ENCODE results near the gene GLIS1.

GLIS1 gene

DNA sequence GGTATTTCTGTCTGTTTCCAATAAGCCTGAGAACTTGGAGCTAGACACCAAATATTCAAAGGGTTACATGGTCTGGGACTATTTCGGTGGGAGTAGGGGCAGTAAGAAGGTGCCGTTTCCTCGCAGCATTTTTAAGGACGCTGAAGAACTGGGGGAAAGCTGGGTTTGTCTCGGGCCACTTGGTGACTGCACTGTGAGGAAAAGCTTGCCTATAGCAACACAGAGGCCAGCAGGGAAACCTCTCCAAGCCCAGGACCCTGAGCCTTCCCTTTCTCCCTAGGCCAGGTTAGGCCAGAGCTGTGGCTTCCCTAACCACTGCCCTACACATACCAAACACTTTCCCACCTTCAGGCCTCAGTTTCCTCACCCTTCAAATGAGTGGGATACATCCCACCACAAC lies 3.3 kb downstream of the GLIS1 start:
- DNase-seq = no peak

DNA sequence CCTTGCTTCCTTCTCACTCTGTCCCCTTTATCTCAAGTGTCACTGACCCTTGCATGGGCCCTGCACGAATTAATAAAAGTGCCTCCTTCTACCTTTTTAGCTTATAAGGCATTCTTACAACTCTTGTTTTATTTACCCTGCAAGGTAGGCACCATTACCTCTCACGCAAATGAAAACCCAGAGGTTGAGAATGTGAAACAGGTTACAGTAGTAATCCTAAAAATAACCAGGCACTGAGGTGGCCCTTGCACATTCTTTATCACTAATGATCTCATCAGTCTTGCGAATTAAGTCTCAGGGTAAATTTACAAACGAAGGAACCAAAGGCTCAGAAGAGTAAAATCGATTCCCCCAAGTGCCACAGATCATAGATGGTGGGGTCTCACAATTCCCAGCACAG lies 3.7 kb downstream of the GLIS1 start:
- no peak for DNase-seq

DNA sequence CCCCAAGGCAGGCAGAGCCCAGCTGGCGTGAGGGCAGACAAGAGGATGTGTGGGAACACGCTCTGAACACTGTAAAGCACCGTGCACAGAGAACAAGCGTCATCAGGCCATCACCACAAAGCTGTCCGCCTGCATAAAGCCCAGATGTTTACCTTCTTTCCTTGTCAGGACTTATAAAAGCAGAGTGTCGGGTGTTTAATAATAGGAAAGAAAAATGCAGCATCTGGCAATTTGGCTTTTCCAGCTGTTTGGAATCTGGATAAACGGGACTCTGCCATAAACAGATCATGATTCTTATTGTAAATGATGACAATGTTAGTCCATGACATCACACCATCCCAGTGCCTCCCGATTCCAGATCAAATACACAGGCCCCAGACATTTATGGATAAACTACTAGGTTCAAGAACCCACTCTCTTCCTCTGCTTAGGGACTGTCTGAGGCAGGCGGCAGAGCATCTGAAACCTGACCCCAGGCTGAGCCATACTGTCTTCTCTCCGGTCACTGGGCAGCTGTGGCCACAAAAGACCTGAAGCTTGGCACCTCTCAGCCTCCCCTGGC lies 4.2 kb downstream of the GLIS1 start:
- no peak for DNase-seq

DNA sequence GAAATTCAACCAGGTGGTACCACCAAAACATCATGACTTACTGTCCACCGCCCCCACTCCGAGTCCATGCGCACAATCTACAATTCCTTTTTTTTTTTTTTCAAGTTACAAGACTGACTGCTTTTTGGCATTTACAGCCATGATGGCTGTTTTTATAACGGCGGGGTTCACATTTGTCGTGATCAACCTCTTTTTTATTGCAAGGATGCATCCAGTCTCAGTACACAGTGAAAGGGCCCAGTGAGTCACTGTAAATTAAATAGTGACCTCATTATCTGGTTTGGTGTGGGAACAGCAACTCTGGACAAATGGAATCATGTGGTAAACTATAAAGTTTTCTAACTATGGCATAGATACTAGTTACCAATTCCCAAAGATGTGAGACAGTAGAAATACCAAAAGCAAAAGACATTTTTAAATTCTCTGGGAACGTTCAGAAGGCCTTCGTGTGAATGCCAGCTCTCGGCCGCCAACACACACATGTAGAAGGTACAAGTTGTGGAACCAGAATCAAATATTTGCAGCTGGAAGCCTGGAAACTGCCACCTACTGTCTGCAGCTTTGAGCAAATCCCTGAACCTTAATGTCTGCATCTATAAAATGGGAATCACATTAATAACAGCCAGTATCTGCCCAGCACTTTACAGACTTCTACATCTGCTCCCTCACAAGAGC lies 4.9 kb downstream of the GLIS1 start:
- DNase-seq = no peak

DNA sequence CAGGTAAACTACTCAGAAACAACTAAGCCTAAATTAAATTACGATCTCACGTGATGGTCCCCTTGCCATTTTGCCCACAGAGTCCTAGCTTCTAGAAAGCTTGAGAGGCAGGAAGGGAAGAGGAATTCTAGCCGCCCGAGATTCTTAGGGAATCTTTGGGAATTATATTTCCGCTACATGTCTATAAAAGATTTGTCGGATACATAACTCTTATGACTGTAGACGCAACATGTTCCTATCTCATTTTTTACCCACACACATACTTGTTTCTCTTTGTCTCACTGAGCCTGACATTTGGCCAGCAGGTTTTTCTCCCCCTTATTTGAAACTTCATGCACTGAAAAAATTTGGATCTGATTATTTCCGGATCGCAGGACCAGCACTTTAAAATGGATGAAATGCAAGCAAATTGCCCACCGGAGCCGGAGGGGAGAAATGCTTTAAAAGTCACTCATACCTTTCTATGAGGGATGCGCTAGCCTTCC lies 5.5 kb downstream of the GLIS1 start:
- no peak for DNase-seq

DNA sequence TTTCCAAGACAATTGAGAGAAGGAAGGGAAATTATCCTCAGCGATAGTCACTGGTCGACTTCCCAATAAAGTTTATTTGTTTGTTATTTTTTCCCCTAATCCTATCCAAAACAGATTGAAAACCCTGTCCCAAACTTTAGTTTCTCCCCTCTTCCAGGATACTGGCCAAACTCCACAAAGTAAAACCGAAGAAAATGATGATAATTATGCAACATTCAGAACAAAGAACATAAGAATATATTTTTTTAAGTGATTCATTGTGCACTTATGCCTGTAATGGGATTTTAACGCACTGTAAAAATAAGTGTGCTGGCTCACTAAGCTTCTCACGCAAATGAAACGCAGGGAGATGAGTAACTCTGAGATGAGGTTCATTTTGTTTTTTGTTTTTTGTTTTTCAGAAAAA lies 6.0 kb downstream of the GLIS1 start:
- DNase-seq = no peak

DNA sequence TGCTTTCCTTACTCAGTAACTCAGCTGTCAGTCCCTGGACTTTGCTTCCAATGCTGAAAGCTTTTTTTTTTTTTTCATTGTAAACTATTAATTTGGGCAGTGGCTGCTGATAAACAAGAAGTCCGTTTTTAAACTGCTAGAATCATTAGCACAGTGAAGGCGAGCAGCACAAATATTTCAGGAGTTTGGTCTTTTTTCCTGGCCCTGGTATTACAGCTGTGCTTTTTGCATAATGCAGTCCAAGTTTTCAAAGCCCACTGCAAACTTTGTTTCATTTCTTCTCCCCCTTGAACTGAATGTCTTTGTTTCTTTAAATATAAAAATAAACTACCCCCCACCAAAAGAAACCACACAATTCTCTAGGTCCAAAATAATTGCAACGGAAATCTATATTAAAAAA lies 6.6 kb downstream of the GLIS1 start:
- no peak for DNase-seq

DNA sequence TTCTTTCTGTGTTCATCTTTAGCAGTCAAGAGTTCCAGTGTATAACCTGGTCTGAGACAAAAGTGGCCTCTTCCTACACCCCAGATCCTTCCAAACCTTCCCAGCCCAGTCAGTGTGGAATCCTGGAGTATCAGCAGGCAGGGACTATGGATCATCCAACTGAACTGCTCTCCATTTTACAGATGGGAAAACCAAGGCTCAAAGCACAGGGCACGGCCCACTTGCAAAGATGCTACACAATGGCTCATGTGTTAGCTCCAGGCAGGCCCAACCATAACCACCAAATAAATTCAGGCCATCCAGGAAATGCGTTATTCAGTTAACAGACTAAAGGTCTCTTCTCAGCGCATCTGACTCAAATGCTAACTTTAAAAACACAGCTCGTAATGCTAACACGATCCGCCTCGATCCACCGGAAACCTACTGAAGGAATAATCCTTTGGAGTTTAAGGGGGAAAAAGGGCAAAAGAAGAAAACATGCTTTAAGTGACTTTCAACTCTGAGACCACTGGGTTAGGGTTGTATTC lies 7.1 kb downstream of the GLIS1 start:
- DNase-seq = no peak

DNA sequence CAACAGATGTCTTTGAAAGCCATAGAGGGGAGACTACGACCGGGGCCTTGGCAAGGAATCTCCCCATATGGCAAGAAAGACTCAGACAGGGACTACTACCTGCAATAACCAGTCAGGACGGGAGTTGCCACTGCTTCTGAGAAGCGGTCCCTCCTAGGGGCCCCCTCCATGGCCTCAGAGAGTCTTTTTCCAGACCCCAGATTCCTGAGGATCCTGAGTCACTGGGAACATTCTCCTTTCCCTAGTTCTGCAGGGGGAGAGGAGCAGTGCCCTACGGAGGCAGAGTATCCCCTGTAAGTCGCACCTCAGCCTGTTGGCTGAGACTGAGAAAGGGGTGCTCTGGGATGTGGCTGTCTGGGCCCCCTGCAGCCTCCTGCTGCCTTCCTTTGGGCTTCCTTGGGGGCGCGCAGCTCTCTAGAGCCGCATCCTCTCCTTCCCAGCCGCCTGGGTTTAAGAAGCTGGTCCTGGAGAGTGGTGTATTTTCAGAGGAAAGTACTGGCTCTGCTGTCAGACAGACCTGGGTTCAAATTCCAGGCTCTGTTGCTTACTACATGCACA lies 7.8 kb downstream of the GLIS1 start:
- DNase-seq = no peak

DNA sequence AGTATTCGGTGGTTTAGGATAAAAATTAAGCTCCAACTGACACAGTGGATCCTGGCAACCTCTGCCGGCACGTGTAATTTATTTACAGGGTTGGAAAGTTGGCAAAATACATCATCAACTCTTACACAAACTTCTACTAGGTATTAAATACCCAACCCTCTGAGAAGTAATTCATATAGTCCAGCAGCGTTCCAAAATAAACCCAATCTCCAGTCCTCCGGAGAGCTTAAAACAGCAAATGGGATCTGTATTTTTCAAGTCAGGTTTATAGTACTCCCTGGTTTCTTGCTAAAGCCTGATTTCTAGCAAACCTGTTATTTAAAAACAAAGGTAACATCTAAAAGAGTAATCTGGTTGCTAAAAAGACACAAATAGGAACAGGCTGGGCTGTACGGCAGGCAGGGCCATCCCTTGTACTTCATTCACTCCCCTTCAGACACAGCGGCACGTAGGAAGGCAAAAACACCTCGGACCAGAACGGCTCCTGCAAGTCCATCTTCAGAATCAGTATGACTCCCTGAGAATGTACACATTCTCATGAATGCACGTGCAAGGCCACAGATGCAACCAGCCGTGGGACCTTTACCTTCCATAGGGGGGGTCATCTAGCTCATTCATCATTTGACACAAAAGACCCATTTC lies 8.6 kb downstream of the GLIS1 start:
- DNase-seq = no peak

DNA sequence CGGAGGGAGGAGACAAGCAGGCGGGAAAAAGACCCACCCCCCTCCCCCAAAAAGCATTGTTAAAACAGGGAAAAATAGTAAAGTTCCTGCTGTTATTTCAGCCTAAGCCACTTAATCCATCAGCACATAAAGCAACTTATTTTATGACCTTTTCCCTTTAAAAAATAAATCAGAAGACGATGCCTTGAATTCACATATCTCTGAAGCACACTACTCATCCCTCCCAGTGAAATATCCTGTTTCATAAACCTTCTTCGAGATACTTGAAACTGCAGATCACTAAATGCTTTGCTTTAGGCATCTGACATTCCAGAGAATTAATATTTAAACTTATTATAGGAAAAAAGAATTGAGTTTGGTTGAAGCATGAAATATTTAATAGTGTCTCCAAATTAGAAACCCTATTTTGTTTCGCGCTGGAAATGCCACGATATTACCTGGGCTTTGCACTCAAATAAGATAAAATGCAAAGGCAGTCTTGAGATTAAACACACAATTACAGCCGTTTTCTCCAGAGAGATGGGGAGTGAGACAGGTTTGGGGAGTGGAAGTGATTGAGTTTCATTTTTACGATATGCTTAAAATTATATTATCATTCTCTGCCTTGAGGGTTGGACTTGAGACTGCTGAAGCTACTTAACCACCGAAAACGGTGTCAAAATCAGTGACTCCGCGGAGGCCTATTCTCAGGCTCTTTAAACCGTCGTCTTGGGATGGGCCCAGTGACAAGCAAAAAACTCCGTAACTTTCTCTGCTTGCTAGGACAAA lies 9.3 kb downstream of the GLIS1 start:
- DNase-seq = no peak

DNA sequence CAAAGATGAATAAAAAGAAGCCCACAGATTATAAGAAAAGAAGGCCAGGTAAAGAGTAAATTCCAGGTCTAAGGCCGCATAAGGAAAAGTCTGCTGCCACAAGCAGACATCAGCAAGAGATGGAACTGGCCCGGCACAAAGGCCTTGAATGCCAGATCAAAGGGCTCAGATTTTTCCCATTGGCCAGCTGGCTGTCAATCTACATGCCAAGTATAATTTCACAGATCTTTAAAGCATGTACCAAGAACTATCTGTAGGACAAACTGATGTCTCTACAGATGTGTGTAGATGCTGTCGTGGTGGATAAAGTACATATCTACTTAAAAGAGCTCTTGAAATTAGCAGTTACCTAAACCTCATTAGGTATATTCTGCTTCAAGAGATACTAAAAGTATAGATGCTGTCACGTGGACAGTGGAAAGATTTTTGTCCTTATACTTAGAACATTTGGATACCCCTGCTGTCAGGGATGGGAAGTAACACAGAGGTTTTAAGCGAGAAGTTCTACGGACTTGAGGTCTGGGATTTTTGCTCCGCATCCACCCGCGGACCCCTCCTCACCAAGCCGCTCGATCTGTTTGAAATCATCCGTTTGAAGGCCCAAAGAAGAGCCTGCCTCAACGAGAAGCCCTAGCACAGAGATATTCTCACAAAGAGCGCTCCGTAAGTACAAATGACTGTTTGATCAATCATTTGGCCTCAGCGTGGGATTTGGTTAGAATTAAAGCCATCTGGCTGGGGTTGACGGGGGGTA lies 10.1 kb downstream of the GLIS1 start:
- no peak for DNase-seq

DNA sequence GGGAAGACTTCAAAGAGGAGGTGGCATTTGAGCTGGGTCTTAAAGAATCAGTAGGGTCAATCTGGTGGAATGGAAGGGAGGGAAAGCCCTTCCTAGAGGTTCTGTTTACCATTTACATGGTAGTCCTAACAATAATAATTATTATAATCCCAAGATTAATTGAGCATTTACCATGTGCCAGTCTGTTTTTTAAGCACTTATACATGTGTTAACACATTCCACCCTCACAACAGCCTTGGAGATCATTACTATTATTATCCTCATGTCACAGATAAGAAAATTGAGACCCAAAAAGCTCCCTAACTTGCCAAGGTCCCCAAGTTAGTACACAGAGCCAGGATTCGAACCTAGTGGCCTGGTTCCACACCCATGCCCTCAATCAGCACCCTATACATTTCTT lies 10.8 kb downstream of the GLIS1 start:
- no peak for DNase-seq

DNA sequence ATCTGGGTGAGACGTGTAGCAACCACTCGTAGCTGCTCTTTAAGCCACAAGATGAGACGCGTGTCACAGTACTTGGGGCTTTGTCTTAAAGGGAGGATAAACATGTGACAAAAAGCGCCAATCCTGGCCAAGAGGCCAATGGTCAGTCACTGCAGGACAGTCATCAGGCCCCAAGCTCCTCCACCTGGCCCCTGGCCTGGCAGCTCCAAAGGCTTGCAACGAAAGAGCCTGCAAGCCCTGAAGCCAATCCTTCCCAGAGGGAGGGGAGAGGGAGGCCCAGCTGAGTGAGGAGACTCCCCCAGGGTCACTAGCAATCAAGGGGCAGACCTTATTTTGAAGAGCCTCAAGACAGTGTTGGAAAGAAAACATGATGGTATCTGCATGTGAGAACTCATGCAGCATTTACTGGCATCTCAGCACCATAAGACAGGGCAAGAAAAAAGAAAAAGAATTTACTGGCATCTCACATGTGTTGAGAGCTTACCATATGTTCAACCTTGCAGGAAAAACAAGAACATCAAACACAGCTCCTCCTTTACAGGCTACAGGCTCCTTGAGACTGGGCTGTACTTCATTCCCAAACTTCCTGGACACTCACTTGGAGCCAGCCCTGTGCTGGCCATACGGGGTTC lies 11.4 kb downstream of the GLIS1 start:
- DNase-seq = no peak

DNA sequence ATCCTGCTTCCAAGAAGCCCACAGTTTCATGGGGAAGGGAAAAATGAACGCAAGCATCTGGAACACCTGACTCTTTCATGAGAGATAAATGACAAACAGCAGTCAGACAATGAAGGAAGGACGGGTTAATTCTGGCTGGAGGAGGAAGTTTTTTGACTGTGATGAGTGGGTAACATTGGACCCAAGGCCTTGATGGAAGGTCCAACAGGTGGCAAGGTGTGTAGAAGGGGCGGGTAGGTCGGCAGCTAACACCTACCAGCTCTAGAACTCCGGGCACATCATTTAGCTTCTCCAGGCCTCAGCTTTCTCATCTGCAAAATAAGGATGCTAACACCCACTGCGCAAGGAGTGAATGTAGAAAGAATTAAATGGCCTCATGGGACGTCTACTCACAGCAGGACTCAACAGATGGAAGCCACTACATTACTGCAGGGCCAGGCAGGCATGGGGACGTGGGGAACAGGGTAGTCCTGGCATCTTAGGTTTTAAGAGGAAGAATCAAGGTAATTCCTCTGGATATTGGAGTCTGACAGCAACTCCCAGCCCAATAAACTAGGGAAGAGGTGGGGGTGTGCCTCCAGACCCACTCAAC lies 12.9 kb downstream of the GLIS1 start:
- DNase-seq = no peak

DNA sequence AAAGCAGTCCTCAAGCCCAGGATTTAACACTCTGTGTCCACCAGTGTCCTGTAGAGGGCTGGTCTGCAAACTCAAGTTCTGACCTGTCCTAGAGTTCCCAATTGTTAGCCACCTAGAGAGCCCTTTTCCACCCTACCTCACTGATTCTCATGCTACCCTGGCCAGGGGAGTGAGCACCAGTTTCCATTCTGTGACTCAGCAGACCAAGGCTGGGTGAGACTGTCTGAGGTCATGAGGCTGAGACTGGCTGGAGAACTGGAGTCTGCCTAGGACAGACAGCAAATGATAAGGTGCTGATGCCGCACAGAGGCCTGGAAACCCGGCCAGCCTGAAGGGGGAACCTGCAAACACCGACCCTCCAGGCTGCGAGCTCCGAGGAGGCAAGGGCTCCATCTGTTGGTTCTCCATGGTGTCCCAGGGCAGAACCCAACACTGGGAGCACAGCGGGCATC lies 13.7 kb downstream of the GLIS1 start:
- DNase-seq = no peak

DNA sequence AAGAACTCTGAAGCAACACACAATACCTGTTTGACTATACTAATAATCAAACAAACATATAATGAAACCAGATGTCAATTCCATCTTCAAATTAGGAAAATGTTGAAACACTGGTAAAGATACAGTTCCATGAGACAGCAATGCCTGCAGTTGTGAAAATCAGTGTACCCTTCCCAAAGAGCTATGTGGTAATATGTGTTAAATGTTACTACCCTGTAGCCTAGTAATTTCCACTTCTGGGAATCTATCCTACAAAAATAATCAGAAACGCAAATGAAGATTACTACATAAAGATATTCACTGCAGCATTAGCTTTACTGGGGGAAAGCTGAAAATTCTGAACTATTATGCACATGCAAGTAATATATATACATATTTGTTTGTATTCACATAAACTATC lies 16.9 kb downstream of the GLIS1 start:
- no peak for DNase-seq

DNA sequence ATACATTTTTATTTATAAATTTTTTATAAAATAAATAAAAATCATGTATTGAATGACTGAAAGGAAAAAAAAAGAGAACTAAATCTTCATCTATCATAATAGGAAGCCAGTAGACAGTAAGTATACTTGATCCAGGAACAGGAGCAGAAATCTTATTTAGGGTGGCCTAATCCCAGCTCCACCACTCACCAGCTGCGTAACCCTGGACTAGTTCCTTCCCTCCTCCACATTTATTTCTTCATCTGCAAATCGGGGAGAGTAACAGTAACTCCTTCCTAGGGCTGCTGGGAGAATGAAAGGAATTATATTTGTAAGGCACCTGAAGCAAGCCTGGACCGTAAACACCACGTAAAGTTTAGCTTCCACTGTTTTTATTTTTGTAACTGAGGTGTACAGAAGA lies 17.9 kb downstream of the GLIS1 start:
- no peak for DNase-seq

DNA sequence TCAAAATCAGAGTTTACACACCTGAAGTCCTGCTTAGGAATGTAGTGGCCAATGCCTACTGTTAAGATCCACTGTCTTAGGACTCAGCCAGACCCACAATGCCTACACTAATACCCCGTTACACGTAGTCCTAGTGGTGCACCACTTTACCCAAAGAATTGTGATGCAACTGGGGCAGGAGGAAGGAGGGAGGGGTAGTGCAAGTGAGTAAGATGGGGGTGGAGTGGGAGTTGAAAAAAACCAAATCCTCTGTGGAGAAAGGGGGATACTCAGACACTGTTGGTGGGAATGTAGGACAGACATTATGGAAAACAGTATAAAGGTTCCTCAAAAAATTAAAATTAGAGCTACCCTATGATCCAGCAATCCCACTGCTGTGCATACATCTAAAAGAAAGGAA lies 19.5 kb downstream of the GLIS1 start:
- no peak for DNase-seq

DNA sequence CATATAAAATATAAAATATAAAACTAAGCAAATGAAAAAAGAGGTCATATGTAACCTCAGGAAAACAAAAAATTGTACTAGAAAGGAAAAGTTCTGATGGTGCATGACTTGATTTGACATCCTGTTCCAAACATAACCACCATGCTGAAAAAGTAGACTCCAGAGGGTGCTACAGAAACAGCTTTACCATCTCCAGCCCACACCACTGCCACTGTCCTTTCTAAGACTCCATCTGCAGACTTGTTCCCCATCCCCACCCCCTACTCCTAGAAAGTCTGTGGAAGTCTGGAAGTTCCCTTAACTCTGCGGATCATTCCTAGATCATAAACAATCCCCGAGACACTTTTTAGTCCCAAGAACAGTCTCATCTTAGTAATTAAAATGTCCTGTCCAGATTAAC lies 20.5 kb downstream of the GLIS1 start:
- no peak for DNase-seq

DNA sequence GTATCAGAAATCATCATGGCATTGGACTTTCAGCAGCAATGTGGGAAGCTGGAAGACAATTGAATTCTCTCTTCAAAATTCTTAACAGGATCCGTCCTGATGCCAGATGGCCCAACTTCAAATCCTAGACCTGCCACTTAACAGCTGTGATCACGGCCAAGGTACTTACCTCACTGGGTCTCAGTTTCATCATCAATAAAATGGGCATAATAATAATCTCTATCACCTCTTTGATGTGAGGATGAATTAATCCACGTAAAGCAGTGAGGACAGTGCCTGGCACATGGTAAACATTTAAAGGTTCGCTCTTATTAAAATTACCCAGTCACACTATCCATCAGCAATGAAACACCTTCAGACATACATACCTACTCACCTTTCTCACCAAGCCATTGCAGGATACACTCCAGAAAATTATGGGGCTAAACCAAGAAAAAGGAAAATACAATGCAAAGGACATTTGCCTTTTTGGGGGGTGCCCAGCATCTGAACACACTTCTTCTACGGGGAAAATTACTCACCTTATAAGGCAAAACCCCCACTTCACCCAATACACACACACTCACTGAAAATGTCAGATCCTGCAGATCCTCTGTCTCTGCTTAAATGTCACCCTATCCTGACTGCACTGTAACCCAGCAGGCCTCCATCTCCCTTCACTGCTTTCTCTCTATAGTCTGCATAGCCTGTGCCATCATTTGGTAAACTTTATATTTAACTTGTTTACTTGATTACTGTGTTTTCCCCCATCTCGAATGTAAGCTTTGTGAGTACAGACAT lies 21.7 kb downstream of the GLIS1 start:
- DNase-seq = no peak
